Astrocyte (in vitro differentiated cells and primary cell): ENCODE results near the gene FXYD5. TPM values are rescaled to one million over a fixed set of nuclear protein-coding genes. Genes with fewer than 3 reads are reported as not detected.

ENCODE experiments used
- DNase-seq: peaks from one replicate; pipeline ENCODE4 v3.0.0-alpha.2; 2010; ENCODE audit warnings: low read depth
- FAIRE-seq: peaks from 2 replicates; lab custom pipeline; 2011; peaks lifted over from hg19 to GRCh38; lab: Jason Lieb, UNC
- H2AFZ ChIP-seq: 2 replicates; pipeline ENCODE4 v1.6.0; 2012; ENCODE audit warnings: low read depth, low read length, inconsistent platforms
- H3K27ac ChIP-seq: 2 replicates; pipeline ENCODE4 v1.5.1; 2011; ENCODE audit warnings: low read depth, low read length, inconsistent platforms
- H3K27me3 ChIP-seq: 2 replicates; pipeline ENCODE4 v1.6.0; 2011; ENCODE audit warnings: low read length, inconsistent platforms; ENCODE audit not compliant: insufficient read depth
- H3K36me3 ChIP-seq: 2 replicates; pipeline ENCODE4 v1.5.1; 2011; ENCODE audit warnings: low read length, inconsistent platforms; ENCODE audit not compliant: insufficient read depth
- H3K4me1 ChIP-seq: 2 replicates; pipeline ENCODE4 v1.5.1; 2011; ENCODE audit warnings: low read length, inconsistent platforms; ENCODE audit not compliant: insufficient read depth
- H3K4me2 ChIP-seq: 2 replicates; pipeline ENCODE4 v1.6.0; 2012; ENCODE audit warnings: low read length, inconsistent platforms
- H3K4me3 ChIP-seq: 2 replicates; pipeline ENCODE4 v1.5.1; 2011; ENCODE audit warnings: low read depth, mild to moderate bottlenecking, low read length, inconsistent platforms; ENCODE audit not compliant: insufficient read depth
- H3K79me2 ChIP-seq: 2 replicates; pipeline ENCODE4 v1.6.0; 2012; ENCODE audit warnings: mild to moderate bottlenecking, low read length, inconsistent platforms; ENCODE audit not compliant: insufficient read depth
- H3K9ac ChIP-seq: 2 replicates; pipeline ENCODE4 v1.6.0; 2012; ENCODE audit warnings: mild to moderate bottlenecking, low read length, inconsistent platforms
- H3K9me3 ChIP-seq: 2 replicates; pipeline ENCODE4 v1.5.1; 2012; ENCODE audit warnings: low read depth, mild to moderate bottlenecking, low read length, inconsistent platforms; ENCODE audit not compliant: insufficient read depth
- H4K20me1 ChIP-seq: 2 replicates; pipeline ENCODE4 v1.6.0; 2012; ENCODE audit warnings: low read length, inconsistent platforms; ENCODE audit not compliant: insufficient read depth
- H3K27ac Mint-ChIP-seq: one replicate; pipeline ENCODE4 v1.8.0; 2021; ENCODE audit warnings: mild to moderate bottlenecking, mixed read lengths; ENCODE audit not compliant: unreplicated experiment
- H3K27me3 Mint-ChIP-seq: one replicate; pipeline ENCODE4 v1.8.0; 2021; ENCODE audit warnings: low read depth, mixed read lengths; ENCODE audit not compliant: unreplicated experiment
- H3K36me3 Mint-ChIP-seq: one replicate; pipeline ENCODE4 v1.8.0; 2021; ENCODE audit warnings: low read depth, mixed read lengths; ENCODE audit not compliant: unreplicated experiment
- H3K4me1 Mint-ChIP-seq: one replicate; pipeline ENCODE4 v1.8.0; 2021; ENCODE audit warnings: low read depth, mixed read lengths; ENCODE audit not compliant: unreplicated experiment
- H3K4me3 Mint-ChIP-seq: one replicate; pipeline ENCODE4 v1.8.0; 2021; ENCODE audit warnings: mild to moderate bottlenecking, moderate library complexity, mixed read lengths; ENCODE audit not compliant: unreplicated experiment
- H3K9me3 Mint-ChIP-seq: one replicate; pipeline ENCODE4 v1.8.0; 2021; ENCODE audit warnings: mild to moderate bottlenecking, mixed read lengths; ENCODE audit not compliant: unreplicated experiment
- EZH2 ChIP-seq: IDR thresholded peaks from 2 replicates; pipeline ENCODE4 v1.6.1; 2012; ENCODE audit warnings: mild to moderate bottlenecking, low read length, inconsistent platforms; ENCODE audit not compliant: insufficient read depth
- total RNA-seq: library from RNA; stranded (reverse); gene quantifications from 2 replicates; pipeline ENCODE4 v1.2.1, GENCODE V29; 2021
- TF ChIP-seq, protein P1 (sequence below): IDR thresholded peaks from 2 replicates; pipeline ENCODE4 v1.5.1; 2011; ENCODE audit warnings: low read depth, mild to moderate bottlenecking, inconsistent platforms, low read length, moderate library complexity; ENCODE audit not compliant: insufficient read depth

The FXYD5 gene
- total RNA-seq, 1 donor from 2014 or later: 108 TPM

DNA sequence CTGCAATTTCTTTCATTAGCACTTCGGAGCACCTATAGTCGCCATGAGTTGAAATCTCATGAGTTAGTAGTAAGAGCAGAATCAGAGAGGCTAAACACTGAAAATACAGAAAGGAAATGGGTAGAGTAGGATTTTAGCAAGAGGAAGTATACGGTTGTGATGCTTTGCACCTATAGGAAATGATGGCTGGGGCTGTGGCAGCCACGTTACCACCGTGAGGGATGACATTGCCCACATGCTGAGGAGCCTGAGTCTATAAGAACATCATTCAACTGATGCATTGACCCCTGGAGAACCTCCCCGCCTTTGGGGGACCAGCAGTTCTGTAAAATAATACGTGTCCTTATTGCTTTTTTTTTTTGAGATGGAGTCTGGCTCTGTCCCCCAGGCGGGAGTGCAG is 53.6 kb downstream of the FXYD5 start:
- H3K36me3 Mint-ChIP-seq: no peaks in the 10 kb centered on the region
- H3K9me3 ChIP-seq: no peaks in the 10 kb centered on the region
- DNase-seq: no peak
- no peak for TF ChIP-seq EZH2
- no peak overlapping the region for H3K27ac Mint-ChIP-seq
- H3K27me3 Mint-ChIP-seq: peaks cover 11% of the 10 kb centered on the region
- no peak overlapping the region for H3K9ac ChIP-seq
- no peaks in the 10 kb centered on the region for H3K27me3 ChIP-seq
- no peak overlapping the region for H3K4me3 Mint-ChIP-seq
- H3K4me1 Mint-ChIP-seq: peaks cover under 1% of the 10 kb centered on the region
- H3K4me1 ChIP-seq: no peaks in the 10 kb centered on the region
- H3K4me2 ChIP-seq: no peak overlapping the region
- H2AFZ ChIP-seq: no peak overlapping the region
- H4K20me1 ChIP-seq: no peaks in the 10 kb centered on the region
- no peaks in the 10 kb centered on the region for H3K79me2 ChIP-seq
- no peak overlapping the region for H3K27ac ChIP-seq
- no peak overlapping the region for H3K4me3 ChIP-seq
- peaks cover 2% of the 10 kb centered on the region for H3K9me3 Mint-ChIP-seq
- no peak for FAIRE-seq
- H3K36me3 ChIP-seq: no peaks in the 10 kb centered on the region

DNA sequence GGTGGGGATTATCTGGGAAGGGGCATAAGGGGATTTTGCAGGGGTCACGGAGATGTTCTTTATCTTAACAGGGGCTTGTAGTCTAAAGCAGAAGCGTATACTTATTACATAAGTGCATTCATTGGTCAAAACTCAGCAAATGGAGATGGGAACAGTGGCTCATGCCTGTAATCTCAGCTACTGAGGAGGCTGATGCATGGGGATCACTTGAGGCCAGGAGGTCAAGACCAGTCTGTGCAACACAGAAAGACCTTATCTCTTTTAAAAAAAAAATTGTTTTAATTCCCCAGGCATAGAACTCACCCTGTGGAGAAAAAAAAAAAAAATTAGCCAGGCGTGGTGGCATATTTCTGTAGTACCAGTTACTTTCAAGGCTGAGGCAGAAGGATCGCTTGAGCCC is 55.1 kb downstream of the FXYD5 start:
- DNase-seq (no peak), FAIRE-seq (no peak)
- Histone ChIP-seq H3K27ac (no peak overlapping the region), H2AFZ (no peak overlapping the region), H3K79me2 (no peaks in the 10 kb centered on the region), H3K9me3 (no peaks in the 10 kb centered on the region), H3K36me3 (no peaks in the 10 kb centered on the region), H4K20me1 (no peaks in the 10 kb centered on the region), H3K27me3 (no peaks in the 10 kb centered on the region), H3K9ac (no peak overlapping the region), H3K4me1 (peaks cover 4% of the 10 kb centered on the region), H3K4me3 (no peak overlapping the region), H3K4me2 (no peak overlapping the region)
- H3K27me3 Mint-ChIP-seq: peaks cover 11% of the 10 kb centered on the region
- H3K4me3 Mint-ChIP-seq: no peak overlapping the region
- H3K4me1 Mint-ChIP-seq: no peaks in the 10 kb centered on the region
- H3K27ac Mint-ChIP-seq: no peak overlapping the region
- no peaks in the 10 kb centered on the region for H3K36me3 Mint-ChIP-seq
- H3K9me3 Mint-ChIP-seq: peaks cover 2% of the 10 kb centered on the region
- TF ChIP-seq, protein P1, sequence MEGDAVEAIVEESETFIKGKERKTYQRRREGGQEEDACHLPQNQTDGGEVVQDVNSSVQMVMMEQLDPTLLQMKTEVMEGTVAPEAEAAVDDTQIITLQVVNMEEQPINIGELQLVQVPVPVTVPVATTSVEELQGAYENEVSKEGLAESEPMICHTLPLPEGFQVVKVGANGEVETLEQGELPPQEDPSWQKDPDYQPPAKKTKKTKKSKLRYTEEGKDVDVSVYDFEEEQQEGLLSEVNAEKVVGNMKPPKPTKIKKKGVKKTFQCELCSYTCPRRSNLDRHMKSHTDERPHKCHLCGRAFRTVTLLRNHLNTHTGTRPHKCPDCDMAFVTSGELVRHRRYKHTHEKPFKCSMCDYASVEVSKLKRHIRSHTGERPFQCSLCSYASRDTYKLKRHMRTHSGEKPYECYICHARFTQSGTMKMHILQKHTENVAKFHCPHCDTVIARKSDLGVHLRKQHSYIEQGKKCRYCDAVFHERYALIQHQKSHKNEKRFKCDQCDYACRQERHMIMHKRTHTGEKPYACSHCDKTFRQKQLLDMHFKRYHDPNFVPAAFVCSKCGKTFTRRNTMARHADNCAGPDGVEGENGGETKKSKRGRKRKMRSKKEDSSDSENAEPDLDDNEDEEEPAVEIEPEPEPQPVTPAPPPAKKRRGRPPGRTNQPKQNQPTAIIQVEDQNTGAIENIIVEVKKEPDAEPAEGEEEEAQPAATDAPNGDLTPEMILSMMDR: no peak
- TF ChIP-seq EZH2: no peak

DNA sequence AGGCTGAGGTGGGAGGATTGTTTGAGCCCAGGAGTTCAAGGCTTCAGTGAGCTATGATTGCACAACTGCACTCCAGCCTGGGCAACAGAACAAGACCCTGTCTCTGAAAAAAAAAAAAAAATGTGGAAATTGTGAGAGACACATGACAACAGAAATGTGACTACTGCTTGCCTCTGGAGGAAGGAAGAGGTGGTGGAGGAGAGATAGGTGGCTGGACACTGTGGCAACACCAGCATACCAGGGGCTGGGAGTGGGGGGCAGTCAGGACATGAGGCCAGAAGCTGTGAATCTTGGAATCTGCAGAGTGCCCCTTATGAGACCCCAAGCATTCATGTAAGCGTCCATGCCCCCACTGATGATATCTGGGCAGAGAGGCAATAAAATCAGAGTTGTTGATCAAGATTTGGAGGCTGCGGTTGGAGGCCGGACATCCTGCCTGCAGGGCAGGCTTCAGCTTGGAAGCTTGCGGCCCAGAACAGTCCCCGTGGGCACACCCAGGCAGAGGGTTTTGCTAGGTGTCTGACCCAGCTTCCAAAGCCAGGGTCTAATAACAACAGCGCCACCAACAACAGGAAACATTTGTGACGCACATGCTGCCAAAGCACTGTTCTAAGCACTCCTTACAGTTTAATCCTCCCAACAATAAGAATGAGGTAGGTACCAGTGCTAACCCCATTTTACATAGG is 57.2 kb downstream of the FXYD5 start:
- Histone ChIP-seq H3K27ac (no peak overlapping the region), H3K4me2 (no peak overlapping the region), H3K27me3 (no peaks in the 10 kb centered on the region), H3K9ac (no peak overlapping the region), H3K9me3 (no peaks in the 10 kb centered on the region), H3K36me3 (no peaks in the 10 kb centered on the region), H3K4me1 (peaks cover 4% of the 10 kb centered on the region), H4K20me1 (no peaks in the 10 kb centered on the region), H2AFZ (no peak overlapping the region), H3K4me3 (no peak overlapping the region), H3K79me2 (no peaks in the 10 kb centered on the region)
- no peak for TF ChIP-seq EZH2
- TF ChIP-seq, protein P1: no peak
- Mint-ChIP-seq H3K4me1 (no peaks in the 10 kb centered on the region), H3K4me3 (no peak overlapping the region), H3K9me3 (peaks cover 2% of the 10 kb centered on the region), H3K36me3 (no peaks in the 10 kb centered on the region), H3K27ac (no peak overlapping the region), H3K27me3 (peaks cover 2% of the 10 kb centered on the region)
- DNase-seq (no peak), FAIRE-seq (no peak)
